HG02970 (cell line): ENCODE measurements around the gene TMEM244.
"Not testable (repeated sequence)": the region's sequence is repeated elsewhere in the genome, so short reads cannot be mapped to it uniquely, and the experiment has no call there.

Source experiments
- ATAC-seq: cut with Tn5 transposase; IDR thresholded peaks from one replicate; pipeline ENCODE4 v1.9.1; 2021; ENCODE audit warnings: mild to moderate bottlenecking, moderate library complexity, moderate number of reproducible peaks; ENCODE audit not compliant: unreplicated experiment, low FRiP score

The TMEM244 gene

GRCh38 chr6:129871221-129871620 lies 10.1 kb upstream of the TMEM244 start:
- ATAC-seq: no peak

DNA sequence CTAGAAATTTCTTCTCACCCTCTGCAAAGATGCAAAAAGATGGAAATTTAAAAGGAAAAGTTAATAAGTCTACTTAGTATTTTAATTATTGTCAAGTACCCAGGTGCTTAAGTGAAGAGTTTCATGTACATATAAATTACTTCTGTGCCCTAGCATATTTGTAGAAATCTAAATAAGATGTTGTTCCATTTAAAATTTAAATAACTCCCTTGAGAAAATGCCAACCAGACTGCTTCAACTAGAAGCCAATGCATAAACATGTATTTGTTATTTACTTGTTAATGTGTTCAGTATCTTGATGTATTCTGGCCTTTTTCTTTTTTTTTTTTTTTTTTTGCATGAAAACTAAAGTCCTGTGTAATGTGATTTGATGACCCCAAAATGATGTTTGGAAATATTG lies 6.3 kb upstream of the TMEM244 start:
- ATAC-seq: no peak

DNA sequence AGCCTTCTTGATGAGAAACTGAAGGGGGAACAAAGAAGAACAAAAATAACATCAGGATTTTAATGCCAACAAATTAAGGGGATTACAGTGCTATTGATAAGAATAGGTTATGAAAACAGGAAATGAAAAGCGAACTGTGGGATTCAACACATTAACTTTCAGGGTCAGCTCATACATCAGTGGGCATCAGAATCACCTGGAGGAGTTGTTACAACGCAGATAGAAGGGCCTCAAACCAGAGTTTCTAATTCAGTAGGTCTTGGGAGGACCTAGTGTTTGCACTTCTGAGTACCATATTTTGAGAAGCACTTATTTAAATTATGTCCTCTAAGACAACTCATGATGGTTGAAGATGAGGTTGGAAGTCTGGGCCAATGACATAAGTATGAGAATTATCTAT lies 5.6 kb upstream of the TMEM244 start:
- ATAC-seq: no peak

DNA sequence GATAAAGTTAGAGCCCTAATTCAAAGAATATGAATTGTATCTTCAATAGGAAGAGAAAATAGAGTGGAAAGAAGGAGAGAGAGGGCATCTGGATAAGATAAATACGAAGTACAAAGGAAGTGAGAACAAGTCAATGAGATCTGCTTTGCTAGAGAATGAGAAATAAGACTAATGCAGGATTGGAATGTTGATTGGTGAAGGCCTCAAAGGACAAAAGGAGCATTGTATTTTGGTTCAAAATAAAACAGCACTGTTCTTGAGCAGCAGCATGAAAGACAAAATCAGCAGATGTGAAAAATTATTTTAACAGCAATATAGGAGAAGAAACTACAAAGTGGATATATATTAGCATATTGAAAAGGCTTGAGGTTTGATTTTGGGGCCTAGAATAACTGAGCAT lies 5.1 kb upstream of the TMEM244 start:
- no peak for ATAC-seq

GRCh38 chr6:129865013-129865412 lies 3.9 kb upstream of the TMEM244 start:
- ATAC-seq: no peak

GRCh38 chr6:129863664-129864063 lies 2.5 kb upstream of the TMEM244 start:
- no peak for ATAC-seq

GRCh38 chr6:129859524-129859923 lies 1.6 kb downstream of the TMEM244 start:
- ATAC-seq: no peak

GRCh38 chr6:129857838-129858237 lies 3.3 kb downstream of the TMEM244 start:
- no peak for ATAC-seq

GRCh38 chr6:129853996-129854711 lies 7.0 kb downstream of the TMEM244 start:
- no peak for ATAC-seq

DNA sequence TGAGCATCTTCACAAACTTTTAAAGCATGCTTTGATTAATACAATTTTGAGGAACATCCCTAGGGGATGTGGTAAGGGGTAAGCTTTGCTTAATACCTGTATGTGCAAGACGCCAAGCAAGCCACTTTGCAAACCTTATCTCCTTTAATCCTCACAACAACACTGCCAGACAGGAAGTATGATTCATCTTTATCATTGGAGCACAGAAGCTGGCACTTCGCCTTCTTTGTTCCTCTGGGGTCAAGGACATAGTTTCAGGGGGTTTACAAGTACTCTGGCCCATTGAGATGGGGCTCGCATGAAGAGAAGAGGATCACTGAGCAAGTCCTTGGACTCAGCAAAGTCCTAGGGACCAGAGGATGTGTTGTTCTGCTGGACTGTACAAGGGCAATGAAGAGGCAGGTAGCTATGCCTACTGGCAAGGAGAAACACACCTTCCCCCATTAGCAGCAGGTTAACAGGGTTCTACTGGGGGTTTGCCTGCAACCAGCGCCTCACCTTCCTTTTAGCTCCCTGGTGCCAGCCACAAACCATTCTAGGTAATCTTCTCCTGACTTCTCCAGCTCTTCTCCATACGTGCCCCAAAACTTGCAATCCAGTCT lies 8.8 kb downstream of the TMEM244 start:
- ATAC-seq: no peak

DNA sequence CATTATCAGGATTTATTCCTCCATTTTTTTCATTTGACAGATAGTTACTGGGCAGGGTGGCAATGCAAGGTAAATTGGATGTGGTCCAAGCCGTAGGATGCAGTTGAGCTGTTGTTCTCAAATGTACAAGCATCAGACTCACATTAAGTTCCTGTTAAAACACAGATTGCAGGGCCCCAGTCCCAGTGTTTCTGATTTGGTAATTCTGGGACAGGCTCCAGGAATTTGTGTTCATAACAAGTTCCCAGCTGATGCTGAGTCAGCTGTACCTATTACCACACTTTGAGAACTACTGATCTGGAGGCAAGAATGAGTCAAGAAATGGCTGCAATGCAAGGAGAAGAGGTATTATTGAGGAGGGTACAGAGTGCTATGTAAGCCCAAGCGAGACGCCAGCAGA lies 11.7 kb downstream of the TMEM244 start:
- no peak for ATAC-seq

- no peak for ATAC-seq
Observed at GRCh38 chr6:129846761-129847160, 14.4 kb downstream of the TMEM244 start.

- ATAC-seq: no peak
Observed at GRCh38 chr6:129845696-129846095, 15.4 kb downstream of the TMEM244 start.

DNA sequence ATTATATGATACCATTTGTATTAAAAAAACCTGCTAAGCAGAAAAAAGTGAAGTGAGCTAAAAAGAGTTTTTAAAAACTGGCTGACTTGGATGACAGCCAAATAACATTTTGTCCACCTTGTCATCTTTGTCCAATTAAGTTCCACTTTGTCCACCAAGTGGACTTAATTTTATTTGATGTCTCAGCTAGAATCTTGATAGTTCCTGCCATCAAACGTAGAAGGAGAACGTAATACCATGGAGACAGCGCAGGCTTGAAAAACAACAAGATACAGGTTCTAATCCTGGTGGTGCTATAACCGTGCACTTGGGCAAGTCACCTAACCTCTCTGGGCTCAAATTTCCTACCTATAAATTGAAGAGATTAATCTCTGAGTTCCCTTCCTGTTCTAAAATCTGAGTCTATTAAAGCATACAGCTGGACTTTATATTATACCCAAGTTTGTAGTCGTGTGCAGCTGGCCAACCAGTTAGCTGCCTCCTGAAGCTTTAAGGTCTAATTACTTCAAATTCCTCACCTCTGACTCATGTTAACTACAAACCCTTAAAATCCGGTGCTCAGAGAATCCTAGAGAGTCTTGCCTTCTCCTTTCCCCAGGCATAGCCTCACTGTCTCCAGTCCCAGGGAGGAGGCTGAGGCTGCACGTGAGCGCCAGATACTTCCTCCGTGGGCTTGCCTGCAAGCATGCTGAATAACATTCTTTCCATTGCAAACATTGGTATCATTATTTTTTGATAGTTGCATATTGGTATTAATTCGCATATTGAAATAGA lies 16.8 kb downstream of the TMEM244 start:
- ATAC-seq: no peak

DNA sequence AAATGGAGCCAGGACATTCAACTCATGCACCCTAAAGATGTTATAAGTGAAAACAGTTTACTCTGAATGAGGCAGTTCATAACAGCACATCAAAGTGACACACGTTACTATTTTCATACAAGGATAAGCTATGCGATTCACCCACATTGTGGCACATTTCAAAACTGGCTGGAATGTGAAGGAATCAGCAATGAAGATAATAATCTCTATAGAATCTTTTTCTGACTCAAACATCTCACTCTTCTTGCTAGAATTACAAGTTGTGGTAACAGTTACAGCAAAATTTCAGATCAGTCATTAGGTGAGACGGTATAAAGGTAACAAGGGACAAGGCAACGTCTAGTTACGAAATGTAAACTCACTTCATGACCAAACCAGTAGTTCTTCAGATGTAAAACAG lies 17.5 kb downstream of the TMEM244 start:
- no peak for ATAC-seq

DNA sequence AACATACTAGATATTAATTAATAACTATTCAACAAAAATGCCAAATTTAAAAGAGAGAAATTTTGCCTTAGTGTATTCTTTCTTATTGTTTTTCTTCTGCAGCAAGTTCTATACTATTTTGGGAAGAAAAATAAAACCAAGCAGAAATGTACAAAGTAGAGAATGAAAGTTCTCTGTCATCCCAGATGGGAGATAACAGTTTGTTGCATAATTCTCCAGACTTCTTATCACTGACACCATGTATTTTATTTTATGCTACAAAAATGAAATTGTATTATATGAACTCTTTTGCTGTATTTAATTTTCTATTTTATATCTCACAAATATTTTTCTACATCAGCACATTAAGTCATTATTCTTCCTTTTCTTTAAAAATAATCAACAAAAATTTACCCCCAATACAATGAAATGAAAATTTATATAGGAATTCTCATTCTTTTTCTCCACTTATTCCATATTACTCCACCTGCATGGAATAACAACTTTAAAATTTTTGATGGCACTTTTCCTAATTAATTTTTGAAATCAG lies 18.2 kb downstream of the TMEM244 start:
- ATAC-seq: no peak

- ATAC-seq: no peak
Observed at GRCh38 chr6:129842137-129842536, 19.0 kb downstream of the TMEM244 start.

DNA sequence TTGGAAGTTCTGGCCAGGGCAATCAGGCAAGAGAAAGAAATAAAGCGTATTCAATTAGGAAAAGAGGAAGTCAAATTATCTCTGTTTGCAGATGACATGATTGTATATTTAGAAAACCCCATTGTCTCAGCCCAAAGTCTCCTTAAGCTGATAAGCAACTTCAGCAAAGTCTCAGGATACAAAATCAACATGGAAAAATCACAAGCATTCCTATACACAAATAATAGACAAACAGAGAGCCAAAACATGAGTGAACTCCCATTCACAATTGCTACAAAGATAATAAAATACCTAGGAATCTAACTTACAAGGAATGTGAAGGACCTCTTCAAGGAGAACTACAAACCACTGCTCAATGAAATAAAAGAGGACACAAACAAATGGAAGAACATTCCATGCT lies 21.6 kb downstream of the TMEM244 start:
- ATAC-seq: not testable (repeated sequence)

GRCh38 chr6:129835691-129836090 lies 25.4 kb downstream of the TMEM244 start:
- no peak for ATAC-seq

DNA sequence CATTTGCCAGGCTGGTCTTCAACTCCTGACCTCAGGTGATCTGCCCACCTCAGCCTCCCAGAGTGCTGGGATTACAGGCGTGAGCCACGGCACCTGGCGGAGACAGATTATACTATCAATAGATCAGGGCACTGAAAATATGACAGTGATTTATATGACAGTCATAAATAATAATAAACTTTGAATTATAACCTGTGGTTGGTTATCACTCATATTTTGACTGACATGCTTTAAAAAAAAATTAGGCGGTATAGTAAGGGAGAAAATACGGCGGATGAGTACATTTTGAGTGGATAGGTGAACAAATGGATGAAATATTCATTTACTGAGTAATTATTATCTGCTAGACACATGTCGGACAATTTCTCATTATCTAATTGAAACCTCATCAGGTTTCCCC lies 28.8 kb downstream of the TMEM244 start:
- no peak for ATAC-seq

DNA sequence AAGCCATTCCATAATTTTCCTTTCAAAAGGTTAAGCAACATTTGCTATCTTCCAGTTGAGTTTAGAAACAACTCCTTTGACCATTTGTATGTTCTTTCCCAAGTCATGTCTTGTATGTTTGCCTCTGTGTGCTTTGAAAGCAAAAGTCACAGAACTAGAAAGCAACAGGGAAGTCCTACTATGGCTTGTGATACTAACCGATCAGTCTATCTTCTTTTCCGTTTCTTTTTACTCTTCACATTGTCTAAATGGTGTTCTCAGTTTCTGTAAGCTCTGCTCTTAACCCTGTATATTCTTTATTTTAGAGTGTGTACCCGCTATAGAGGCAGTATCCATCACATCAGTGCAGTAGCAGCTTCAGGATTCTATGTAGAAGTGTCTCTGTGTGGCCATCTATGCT lies 32.9 kb downstream of the TMEM244 start:
- no peak for ATAC-seq
